PC-9 (cell line): ENCODE results near the gene TTLL3.

Source experiments
- EZH2 ChIP-seq: fragments of 200-600 bp; sonication (generic); IDR thresholded peaks from 2 replicates; pipeline ENCODE4 v1.8.0; 2017; ENCODE audit warnings: antibody characterized with exemption, low read depth
- TF ChIP-seq, protein P1 (sequence below): fragments of 200-600 bp; sonication (generic); conservative IDR thresholded peaks from 2 replicates; pipeline ENCODE4 v1.6.1; 2017; ENCODE audit warnings: mixed run types, antibody characterized with exemption, mild to moderate bottlenecking, moderate library complexity

DNA sequence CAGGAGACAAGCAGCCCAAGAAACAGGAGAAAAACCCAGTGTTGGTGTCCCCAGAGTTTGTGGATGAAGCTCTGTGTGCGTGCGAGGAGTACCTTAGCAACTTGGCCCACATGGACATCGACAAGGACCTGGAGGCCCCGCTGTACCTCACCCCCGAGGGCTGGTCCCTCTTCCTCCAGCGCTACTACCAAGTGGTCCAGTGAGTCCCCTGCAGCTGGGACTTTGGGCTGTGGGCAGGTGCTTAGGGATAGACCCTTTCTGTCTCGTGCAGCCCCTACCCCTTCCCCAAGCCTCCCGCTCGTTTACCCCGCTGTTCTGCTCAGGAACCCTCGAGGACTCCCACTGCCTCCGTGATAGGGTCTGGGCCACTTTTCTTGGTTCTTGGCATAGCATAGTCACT is 10.5 kb downstream of the TTLL3 start:
- TF ChIP-seq, protein P1, sequence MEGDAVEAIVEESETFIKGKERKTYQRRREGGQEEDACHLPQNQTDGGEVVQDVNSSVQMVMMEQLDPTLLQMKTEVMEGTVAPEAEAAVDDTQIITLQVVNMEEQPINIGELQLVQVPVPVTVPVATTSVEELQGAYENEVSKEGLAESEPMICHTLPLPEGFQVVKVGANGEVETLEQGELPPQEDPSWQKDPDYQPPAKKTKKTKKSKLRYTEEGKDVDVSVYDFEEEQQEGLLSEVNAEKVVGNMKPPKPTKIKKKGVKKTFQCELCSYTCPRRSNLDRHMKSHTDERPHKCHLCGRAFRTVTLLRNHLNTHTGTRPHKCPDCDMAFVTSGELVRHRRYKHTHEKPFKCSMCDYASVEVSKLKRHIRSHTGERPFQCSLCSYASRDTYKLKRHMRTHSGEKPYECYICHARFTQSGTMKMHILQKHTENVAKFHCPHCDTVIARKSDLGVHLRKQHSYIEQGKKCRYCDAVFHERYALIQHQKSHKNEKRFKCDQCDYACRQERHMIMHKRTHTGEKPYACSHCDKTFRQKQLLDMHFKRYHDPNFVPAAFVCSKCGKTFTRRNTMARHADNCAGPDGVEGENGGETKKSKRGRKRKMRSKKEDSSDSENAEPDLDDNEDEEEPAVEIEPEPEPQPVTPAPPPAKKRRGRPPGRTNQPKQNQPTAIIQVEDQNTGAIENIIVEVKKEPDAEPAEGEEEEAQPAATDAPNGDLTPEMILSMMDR, result no peak
- no peak for TF ChIP-seq EZH2
